T-helper 2 cell treated with Interferon-gamma antibody and Interleukin-4, amounts not matched to agents 5 μg/mL and 100 μg/mL, for 36 hours (primary cell): ENCODE data around the gene PPP2R5C.

Source experiments
- DNase-seq: peaks from one replicate; pipeline ENCODE4 v3.0.0; 2021; ENCODE audit warnings: low spot score
- H3K27ac Mint-ChIP-seq: one replicate; pipeline ENCODE4 v1.8.0; 2021; ENCODE audit warnings: mild to moderate bottlenecking, mixed read lengths
- H3K27me3 Mint-ChIP-seq: one replicate; pipeline ENCODE4 v1.8.0; 2021; ENCODE audit warnings: low read depth, mixed read lengths
- H3K36me3 Mint-ChIP-seq: one replicate; pipeline ENCODE4 v1.8.0; 2021; ENCODE audit warnings: low read depth, mixed read lengths
- H3K4me1 Mint-ChIP-seq: one replicate; pipeline ENCODE4 v1.8.0; 2021; ENCODE audit warnings: low read depth, mixed read lengths
- H3K4me3 Mint-ChIP-seq: one replicate; pipeline ENCODE4 v1.8.0; 2022; ENCODE audit warnings: mild to moderate bottlenecking, moderate library complexity, mixed read lengths
- H3K9me3 Mint-ChIP-seq: one replicate; pipeline ENCODE4 v1.8.0; 2021; ENCODE audit warnings: mixed read lengths

PPP2R5C gene

DNA sequence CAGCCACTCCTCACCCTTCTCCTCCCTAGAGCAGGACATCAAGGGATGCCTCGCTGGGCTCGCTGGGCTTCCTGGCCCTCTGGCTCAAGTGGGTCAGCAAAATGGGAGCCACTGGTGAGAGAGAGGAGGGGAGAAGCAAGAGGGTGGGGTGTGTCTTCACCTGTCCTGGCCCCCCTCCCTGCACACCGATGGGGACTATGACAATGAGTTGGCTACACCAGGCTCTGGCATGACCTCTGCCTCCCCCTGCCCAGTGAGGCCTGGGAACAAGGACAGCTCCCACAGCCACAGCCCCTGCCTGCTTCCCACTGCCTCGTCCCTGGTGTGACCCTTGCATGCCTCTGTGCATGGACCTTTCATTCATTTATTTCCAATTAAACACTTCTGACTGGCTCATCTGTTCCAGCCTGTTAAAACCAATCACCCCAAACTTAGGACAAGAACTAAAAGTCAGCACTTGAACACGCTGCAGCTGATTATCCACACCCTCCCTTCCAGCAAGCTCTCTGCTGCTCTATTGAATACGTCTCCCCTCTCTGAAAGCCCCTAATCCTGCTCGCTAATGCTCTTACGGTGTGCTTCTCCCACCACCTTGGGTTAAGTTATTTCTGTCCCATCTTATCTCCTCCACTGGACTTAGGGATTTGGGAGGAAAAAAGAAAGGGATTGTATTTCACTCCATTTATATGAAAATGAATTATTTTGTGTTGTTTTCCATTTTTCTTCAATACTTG lies 5.8 kb upstream of the PPP2R5C start:
- no peak for DNase-seq
- Mint-ChIP-seq H3K4me1 (peaks cover 13% of the 10 kb centered on the region), H3K9me3 (peaks cover 16% of the 10 kb centered on the region), H3K36me3 (no peaks in the 10 kb centered on the region), H3K4me3 (no peak overlapping the region), H3K27ac (no peak overlapping the region), H3K27me3 (peaks cover 49% of the 10 kb centered on the region)

GRCh38 chr14:101757064-101757838 lies 4.3 kb upstream of the PPP2R5C start:
- no peak for DNase-seq
- H3K4me1 Mint-ChIP-seq: peaks cover 14% of the 10 kb centered on the region
- H3K36me3 Mint-ChIP-seq: no peaks in the 10 kb centered on the region
- H3K4me3 Mint-ChIP-seq: no peak overlapping the region
- H3K27ac Mint-ChIP-seq: no peak overlapping the region
- peaks cover 35% of the 10 kb centered on the region for H3K27me3 Mint-ChIP-seq
- peaks cover 13% of the 10 kb centered on the region for H3K9me3 Mint-ChIP-seq

DNA sequence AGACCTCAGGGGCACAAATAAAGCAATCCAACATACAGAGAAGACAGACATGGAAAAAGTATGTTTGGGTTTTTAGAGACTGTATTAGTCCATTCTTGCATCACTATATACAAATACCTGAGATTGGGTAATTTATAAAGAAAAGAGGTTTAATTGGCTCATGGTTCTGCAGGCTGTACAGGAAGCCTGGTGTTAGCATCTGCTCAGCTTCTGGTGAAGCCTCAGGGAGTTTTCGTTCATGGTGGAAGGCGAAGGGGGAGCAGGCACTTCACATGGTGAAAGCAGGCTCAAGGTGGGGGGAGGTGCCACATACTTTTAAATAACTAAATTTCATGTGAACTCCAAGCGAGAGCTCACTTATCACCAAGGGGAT lies 3.7 kb upstream of the PPP2R5C start:
- peaks cover 19% of the 10 kb centered on the region for H3K4me1 Mint-ChIP-seq
- peaks cover 7% of the 10 kb centered on the region for H3K9me3 Mint-ChIP-seq
- no peaks in the 10 kb centered on the region for H3K36me3 Mint-ChIP-seq
- no peak overlapping the region for H3K27ac Mint-ChIP-seq
- DNase-seq: no peak
- H3K27me3 Mint-ChIP-seq: peaks cover 29% of the 10 kb centered on the region
- H3K4me3 Mint-ChIP-seq: no peak overlapping the region

DNA sequence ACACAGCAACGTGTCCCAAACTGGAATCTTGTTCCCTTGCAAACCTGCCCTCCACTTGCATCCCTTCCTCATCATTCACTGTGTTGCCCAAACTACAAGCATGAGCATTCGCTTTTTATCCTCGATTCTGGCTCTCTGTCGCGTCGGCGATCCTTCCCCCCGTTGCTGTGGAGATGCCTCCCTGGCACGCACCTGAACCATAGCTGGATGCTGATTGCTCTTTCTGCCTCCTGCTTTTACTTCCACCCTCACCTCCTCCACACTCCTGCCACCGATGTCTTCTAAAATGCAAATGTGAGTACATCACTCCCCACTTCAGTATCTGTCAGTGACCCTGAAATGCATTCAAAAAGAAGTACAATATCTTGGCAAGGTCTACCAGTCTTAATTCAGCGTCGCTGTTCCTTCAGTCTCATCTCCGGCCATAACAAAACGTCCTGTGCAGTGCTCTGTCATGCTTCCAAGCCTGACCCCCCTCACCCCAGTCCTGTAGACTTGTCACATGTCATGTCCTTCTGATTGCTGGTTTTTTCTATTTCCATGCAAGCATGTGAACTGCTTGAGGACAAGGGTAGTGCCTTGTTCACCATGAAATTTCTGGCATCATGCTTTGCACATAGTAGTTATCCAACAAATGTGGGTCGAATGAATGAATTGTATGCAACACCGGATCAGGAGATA lies 2.5 kb upstream of the PPP2R5C start:
- Mint-ChIP-seq H3K36me3 (peaks cover 5% of the 10 kb centered on the region), H3K27ac (no peak overlapping the region), H3K4me3 (no peak overlapping the region), H3K4me1 (peaks cover 27% of the 10 kb centered on the region), H3K9me3 (peaks cover 3% of the 10 kb centered on the region), H3K27me3 (peaks cover 21% of the 10 kb centered on the region)
- DNase-seq: no peak

DNA sequence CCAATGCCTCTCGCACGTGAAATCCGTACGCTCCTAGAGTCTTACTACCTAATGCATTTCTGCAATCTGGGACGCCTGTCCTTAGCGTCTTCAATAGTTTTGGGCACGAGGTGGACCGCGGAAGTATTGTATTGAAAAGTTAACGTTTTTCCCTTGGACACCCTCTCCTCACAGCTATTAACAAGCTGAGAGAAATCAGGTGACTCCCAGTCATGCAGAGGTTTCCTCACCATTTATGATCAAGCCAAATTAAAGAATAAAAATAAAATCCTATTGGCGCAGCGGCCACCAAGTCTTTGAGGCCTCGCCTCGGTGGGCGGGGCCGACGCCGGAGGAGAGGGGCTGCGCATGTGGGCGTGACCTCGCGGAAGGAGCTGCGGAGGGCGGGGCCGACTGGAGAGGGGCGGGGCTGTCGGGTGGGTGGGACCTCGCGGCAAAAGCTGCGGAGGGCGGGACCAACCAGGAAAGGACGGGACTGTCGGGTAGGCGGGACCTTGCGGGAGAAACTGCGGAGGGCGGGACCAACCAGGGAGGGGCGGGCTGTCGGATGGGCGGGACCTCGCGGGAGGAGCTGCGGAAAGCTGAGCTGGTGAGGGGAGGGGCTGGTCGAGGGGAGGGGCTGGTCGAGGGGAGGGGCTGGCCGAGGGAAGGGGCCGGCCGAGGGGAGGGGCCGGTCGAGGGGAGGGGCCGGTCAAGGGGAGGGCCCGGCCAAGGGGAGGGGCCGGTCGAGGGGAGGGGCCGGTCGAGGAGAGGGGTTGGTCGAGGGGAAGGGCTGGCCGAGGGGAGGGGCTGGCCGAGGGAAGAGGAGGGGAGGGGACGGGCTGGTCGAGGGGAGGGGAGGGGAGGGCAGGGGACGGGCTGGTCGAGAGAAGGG lies 1.1 kb upstream of the PPP2R5C start:
- Mint-ChIP-seq H3K4me1 (peaks cover 38% of the 10 kb centered on the region), H3K36me3 (peaks cover 13% of the 10 kb centered on the region), H3K27ac (peak overlapping the region; percentile 66), H3K4me3 (peak overlapping the region; percentile 73), H3K27me3 (peaks cover 11% of the 10 kb centered on the region), H3K9me3 (no peaks in the 10 kb centered on the region)
- peak; percentile 86 for DNase-seq

DNA sequence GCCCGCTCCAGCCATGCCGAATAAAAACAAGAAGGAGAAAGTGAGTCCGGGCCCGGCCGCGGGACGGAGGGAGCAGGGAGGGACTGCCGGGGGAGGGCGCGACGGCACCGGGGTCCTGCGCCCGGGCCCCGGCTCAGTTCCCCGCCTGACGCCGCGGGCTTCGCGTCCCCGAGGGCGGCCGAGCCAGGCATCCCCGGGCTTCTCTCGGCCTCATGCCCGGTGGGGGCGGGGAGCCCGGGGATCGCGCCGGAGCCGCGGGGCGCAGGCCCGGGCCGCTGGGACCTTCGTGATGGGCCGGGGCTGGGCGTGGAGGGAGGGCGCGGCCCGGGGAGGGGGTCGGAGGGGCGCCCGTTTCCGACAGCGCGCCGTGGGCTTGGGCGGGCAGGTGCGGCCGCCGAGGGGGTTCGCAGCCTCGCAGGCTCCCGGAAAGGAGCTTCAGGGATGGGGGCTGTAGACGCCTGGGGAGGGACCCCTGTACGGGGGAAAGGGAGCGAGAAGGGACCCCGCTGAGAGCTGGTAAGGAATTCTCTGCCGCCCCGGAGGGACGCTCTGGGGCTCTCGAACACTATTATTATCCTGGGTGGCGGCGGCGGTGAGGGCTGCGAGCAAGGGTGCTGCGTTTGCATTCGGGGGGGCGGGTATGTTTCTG lies 496 bp downstream of the PPP2R5C start:
- peak overlapping the region; percentile 88 for H3K4me3 Mint-ChIP-seq
- peak; percentile 34 for DNase-seq
- H3K36me3 Mint-ChIP-seq: peaks cover 15% of the 10 kb centered on the region
- no peaks in the 10 kb centered on the region for H3K9me3 Mint-ChIP-seq
- peak overlapping the region; percentile 72 for H3K27ac Mint-ChIP-seq
- H3K4me1 Mint-ChIP-seq: peaks cover 35% of the 10 kb centered on the region
- H3K27me3 Mint-ChIP-seq: peaks cover 6% of the 10 kb centered on the region

- peak overlapping the region; percentile 72 for H3K27ac Mint-ChIP-seq
- DNase-seq: no peak
- H3K27me3 Mint-ChIP-seq: peaks cover 6% of the 10 kb centered on the region
- H3K36me3 Mint-ChIP-seq: peaks cover 15% of the 10 kb centered on the region
- H3K9me3 Mint-ChIP-seq: no peaks in the 10 kb centered on the region
- H3K4me1 Mint-ChIP-seq: peaks cover 35% of the 10 kb centered on the region
- peak overlapping the region; percentile 88 for H3K4me3 Mint-ChIP-seq
Observed at GRCh38 chr14:101762530-101763101, 1.1 kb downstream of the PPP2R5C start.

GRCh38 chr14:101763941-101764709 lies 2.6 kb downstream of the PPP2R5C start:
- H3K27me3 Mint-ChIP-seq: peaks cover 1% of the 10 kb centered on the region
- peaks cover 15% of the 10 kb centered on the region for H3K36me3 Mint-ChIP-seq
- H3K27ac Mint-ChIP-seq: no peak overlapping the region
- peak overlapping the region; percentile 8 for H3K4me3 Mint-ChIP-seq
- peaks cover 33% of the 10 kb centered on the region for H3K4me1 Mint-ChIP-seq
- DNase-seq: no peak
- H3K9me3 Mint-ChIP-seq: no peaks in the 10 kb centered on the region

GRCh38 chr14:101767618-101768362 lies 6.3 kb downstream of the PPP2R5C start:
- Mint-ChIP-seq H3K4me1 (peaks cover 22% of the 10 kb centered on the region), H3K4me3 (no peak overlapping the region), H3K27me3 (no peaks in the 10 kb centered on the region), H3K27ac (no peak overlapping the region), H3K36me3 (peaks cover 15% of the 10 kb centered on the region), H3K9me3 (no peaks in the 10 kb centered on the region)
- no peak for DNase-seq

- Mint-ChIP-seq H3K4me3 (no peak overlapping the region), H3K27me3 (no peaks in the 10 kb centered on the region), H3K36me3 (peaks cover 4% of the 10 kb centered on the region), H3K27ac (no peak overlapping the region), H3K4me1 (peaks cover 9% of the 10 kb centered on the region), H3K9me3 (no peaks in the 10 kb centered on the region)
- DNase-seq: no peak
Observed at GRCh38 chr14:101770183-101770582, 8.7 kb downstream of the PPP2R5C start.

- no peaks in the 10 kb centered on the region for H3K27me3 Mint-ChIP-seq
- no peak overlapping the region for H3K27ac Mint-ChIP-seq
- H3K9me3 Mint-ChIP-seq: no peaks in the 10 kb centered on the region
- H3K36me3 Mint-ChIP-seq: no peaks in the 10 kb centered on the region
- peaks cover 9% of the 10 kb centered on the region for H3K4me1 Mint-ChIP-seq
- no peak overlapping the region for H3K4me3 Mint-ChIP-seq
- no peak for DNase-seq
Observed at GRCh38 chr14:101772770-101773169, 11.3 kb downstream of the PPP2R5C start.

GRCh38 chr14:101773378-101773777 lies 11.9 kb downstream of the PPP2R5C start:
- H3K36me3 Mint-ChIP-seq: peaks cover 2% of the 10 kb centered on the region
- no peak overlapping the region for H3K27ac Mint-ChIP-seq
- H3K4me3 Mint-ChIP-seq: no peak overlapping the region
- no peak for DNase-seq
- peaks cover 9% of the 10 kb centered on the region for H3K4me1 Mint-ChIP-seq
- no peaks in the 10 kb centered on the region for H3K27me3 Mint-ChIP-seq
- peaks cover 5% of the 10 kb centered on the region for H3K9me3 Mint-ChIP-seq
